DMS114 treated with DMSO at 0.1 percent for 48 hours (cell line): ENCODE data around the gene CBLN3.

ENCODE experiments used
- DNase-seq: peaks from one replicate; lab custom pipeline; 2025; ENCODE audit not compliant: unreplicated experiment; lab: John Stamatoyannopoulos, UW

The CBLN3 gene

DNA sequence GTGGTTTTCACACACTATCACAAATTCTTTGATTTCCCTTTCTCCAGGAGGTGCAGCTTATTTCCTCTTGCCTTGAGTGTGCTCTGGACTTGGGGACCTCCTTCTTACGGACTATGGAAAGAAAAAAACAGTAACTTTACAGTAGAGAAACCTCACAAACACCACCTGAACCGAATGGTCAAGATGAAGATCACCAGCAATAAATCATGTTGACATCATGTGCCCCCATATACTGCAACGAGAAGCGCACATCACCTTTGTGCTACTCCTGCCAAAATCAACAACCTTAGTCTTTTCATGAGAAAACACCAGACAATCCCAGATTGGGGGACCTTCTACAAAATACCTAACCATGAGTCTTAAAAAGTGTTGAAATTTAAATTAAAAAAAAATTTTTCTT, 43.9 kb downstream of the CBLN3 start:
- DNase-seq: no peak

- no peak for DNase-seq
Measured at GRCh38 chr14:24384169-24384568, 45.3 kb downstream of the CBLN3 start.

GRCh38 chr14:24382064-24382371, 47.5 kb downstream of the CBLN3 start:
- no peak for DNase-seq

DNA sequence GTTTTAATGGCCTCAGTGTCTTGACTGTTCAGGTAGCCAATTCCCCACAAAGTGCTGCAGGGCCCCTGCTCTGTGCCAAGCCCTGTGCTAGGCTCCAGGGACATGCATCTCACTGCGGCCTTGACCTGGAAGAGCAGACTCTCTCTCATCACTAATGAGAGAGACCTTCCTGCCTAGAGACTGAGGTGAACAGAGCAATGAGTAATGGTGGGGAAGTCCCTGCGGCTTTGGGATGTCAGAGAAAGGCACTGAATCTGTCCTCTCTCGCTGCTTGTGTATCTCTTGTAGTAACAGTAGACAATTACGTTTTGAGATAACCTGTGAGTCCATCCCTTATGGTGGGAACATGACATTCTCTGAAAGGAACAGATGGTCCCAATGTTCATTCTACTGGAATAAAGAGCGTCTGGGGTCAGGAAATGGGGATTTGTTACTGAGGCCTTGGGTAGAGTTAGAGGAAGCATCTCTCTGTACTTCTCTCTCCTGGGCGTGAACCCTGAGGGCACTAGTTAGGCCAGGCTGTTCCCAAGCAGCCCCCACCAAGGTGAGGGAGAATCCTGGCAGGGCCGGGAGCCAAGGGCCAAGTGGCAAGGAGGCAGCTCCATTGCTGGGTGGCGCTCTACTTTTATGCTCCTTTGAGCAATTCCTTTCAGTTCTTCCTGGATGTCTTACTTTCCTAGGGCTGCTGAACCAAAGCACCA, 48.0 kb downstream of the CBLN3 start:
- DNase-seq: no peak

- DNase-seq: no peak
Measured at GRCh38 chr14:24379907-24380730, 49.3 kb downstream of the CBLN3 start.

GRCh38 chr14:24378981-24379906, 50.2 kb downstream of the CBLN3 start:
- no peak for DNase-seq

GRCh38 chr14:24378327-24378726, 51.1 kb downstream of the CBLN3 start:
- DNase-seq: no peak

GRCh38 chr14:24377657-24378056, 51.8 kb downstream of the CBLN3 start:
- no peak for DNase-seq

- no peak for DNase-seq
Measured at GRCh38 chr14:24377126-24377525, 52.3 kb downstream of the CBLN3 start.
